ENCODE results near the gene ZDHHC9.

GRCh38 chrX:129830494-129830893 lies 13.2 kb downstream of the ZDHHC9 start:
- TF ChIP-seq CTCF (IDR thresholded peaks at IDR 0.05) (no peak), POLR2A (IDR thresholded peaks at IDR 0.05) (no peak), POLR2AphosphoS5 (IDR thresholded peaks at IDR 0.05; ENCODE audit: insufficient read depth in 1 of 2, low read depth in 1 of 2) (no peak)

Measured in vagina (tissue), 2 donors.